K562 (cell line): Measurements from ENCODE around the gene ADIPOR2. TPM values are rescaled to one million over a fixed set of nuclear protein-coding genes. Genes with fewer than 3 reads are reported as not detected.

Source experiments
- ATAC-seq: fragments of 200-7000 bp; cut with Tn5 transposase; 3 replicates; pipeline ENCODE4 v1.9.1; 2020; ENCODE audit warnings: moderate library complexity
- BruUV-seq: library from RNA; stranded (reverse); fragments of 400-500 nt; replicated peaks from 2 replicates; lab custom pipeline; 2021; lab: Mats Ljungman, UMichigan
- CTCF ChIA-PET: fragments of 300-600 bp; formaldehyde crosslinking; extraction: SDS; loops from one replicate; lab custom pipeline; 2021; ENCODE audit warnings: low intra/inter-chr PET ratio; lab: Yijun Ruan, JAX
- POLR2A ChIA-PET: fragments of 300-600, 350-650 bp; sonication (Branson Sonifier 250); formaldehyde crosslinking; extraction: SDS; loops from one replicate; lab custom pipeline; 2021; ENCODE audit warnings: antibody characterized with exemption, inconsistent platforms; lab: Yijun Ruan, JAX
- DNase-seq, 4 experiments: peaks; one replicate each; pipeline versions ENCODE4 v3.0.0 to v3.0.0-alpha.2; 2011 to 2018; ENCODE audit warnings: low spot score in 3 of 4, mixed read lengths in 3 of 4; ENCODE audit errors: extremely low read depth in 1 of 4
- FAIRE-seq: peaks from 2 replicates; lab custom pipeline; 2011; peaks lifted over from hg19 to GRCh38; lab: Jason Lieb, UNC
- H2AFZ ChIP-seq: 2 replicates; pipeline ENCODE4 v1.6.0; 2011; ENCODE audit warnings: low read depth, low read length, control low read depth, inconsistent platforms
- H3K27ac ChIP-seq: fragments of 200-600 bp; 3 replicates; pipeline ENCODE4 v1.8.0; 2011; ENCODE audit warnings: low read depth, mild to moderate bottlenecking, control low read depth, inconsistent platforms, low read length, moderate library complexity, mixed read lengths; ENCODE audit errors: extremely low read depth
- H3K27me3 ChIP-seq, 2 experiments: fragments of 300-600 bp in 1 of 2; 2 replicates in 1 of 2; 3 replicates in 1 of 2; pipeline versions ENCODE4 v1.6.0 to v1.8.0; 2011; ENCODE audit warnings: inconsistent platforms in 2 of 2, low read length in 2 of 2, mild to moderate bottlenecking in 1 of 2, mixed read lengths in 1 of 2, moderate library complexity in 1 of 2; ENCODE audit not compliant: control insufficient read depth in 2 of 2, insufficient read depth in 2 of 2
- H3K36me3 ChIP-seq: fragments of 300-600 bp; 3 replicates; pipeline ENCODE4 v1.8.0; 2011; ENCODE audit warnings: mild to moderate bottlenecking, low read length, inconsistent platforms; ENCODE audit not compliant: control insufficient read depth, insufficient read depth
- H3K4me1 ChIP-seq, 2 experiments: fragments of 200-600 bp in 1 of 2; replicated peaks in 1 of 2; 2 replicates in 1 of 2; 3 replicates in 1 of 2; pipeline versions ENCODE4 v1.5.1 to v1.8.0; 2011; ENCODE audit warnings: inconsistent platforms in 2 of 2, low read length in 2 of 2, mild to moderate bottlenecking in 1 of 2, mixed read lengths in 1 of 2, moderate library complexity in 1 of 2; ENCODE audit not compliant: control insufficient read depth in 2 of 2, insufficient read depth in 2 of 2
- H3K4me2 ChIP-seq: 2 replicates; pipeline ENCODE4 v1.6.1; 2011; ENCODE audit warnings: low read length, control low read depth, inconsistent platforms, mixed read lengths; ENCODE audit not compliant: insufficient read depth
- H3K4me3 ChIP-seq: fragments of 200-600 bp; sonication (generic), shearing (Covaris generic); 2 replicates; pipeline ENCODE4 v1.5.1; 2016; ENCODE audit warnings: control low read depth, inconsistent platforms
- H3K79me2 ChIP-seq: fragments of 200-600 bp; 3 replicates; pipeline ENCODE4 v1.8.0; 2011; ENCODE audit warnings: low read length, inconsistent platforms; ENCODE audit not compliant: control insufficient read depth, insufficient read depth
- H3K9ac ChIP-seq, 2 experiments: 2 replicates each; pipeline versions ENCODE4 v1.6.0 to v1.6.1; 2011; ENCODE audit warnings: low read depth in 2 of 2, low read length in 2 of 2, control low read depth in 1 of 2, inconsistent platforms in 1 of 2, mild to moderate bottlenecking in 1 of 2, mixed read lengths in 1 of 2; ENCODE audit not compliant: insufficient read depth in 1 of 2
- H3K9me1 ChIP-seq: one replicate; pipeline ENCODE4 v1.6.0; 2011; ENCODE audit warnings: inconsistent platforms, mild to moderate bottlenecking, low read length, moderate library complexity; ENCODE audit not compliant: control insufficient read depth, insufficient read depth
- H3K9me3 ChIP-seq: replicated peaks from 2 replicates; pipeline ENCODE4 v1.5.1; 2011; ENCODE audit warnings: low read depth, low read length, inconsistent platforms; ENCODE audit not compliant: control insufficient read depth, insufficient read depth
- H4K20me1 ChIP-seq: replicated peaks from 2 replicates; pipeline ENCODE4 v1.6.1; 2011; ENCODE audit warnings: low read length, inconsistent platforms, mixed read lengths; ENCODE audit not compliant: control insufficient read depth, insufficient read depth
- AFF4 ChIP-seq: sonication (generic); formaldehyde crosslinking; IDR thresholded peaks from 2 replicates; pipeline ENCODE4 v1.8.0; 2023; ENCODE audit warnings: mild to moderate bottlenecking, missing genetic modification reagents
- ATF2 ChIP-seq: sonication (generic); formaldehyde crosslinking; IDR thresholded peaks from 2 replicates; pipeline ENCODE4 v1.8.1; 2022; ENCODE audit warnings: missing genetic modification reagents
- CHD4 ChIP-seq: fragments of 200-600 bp; sonication (generic); IDR thresholded peaks from 3 replicates; pipeline ENCODE4 v1.6.1; 2012; ENCODE audit warnings: low read depth, mild to moderate bottlenecking, mixed read lengths, low read length, inconsistent platforms; ENCODE audit not compliant: insufficient read depth, insufficient replicate concordance, poor library complexity, severe bottlenecking
- CXXC5 ChIP-seq: fragments of 250-450 bp; sonication (Bioruptor Pico); IDR thresholded peaks from 2 replicates; pipeline ENCODE4 v1.8.0; 2022; ENCODE audit warnings: inconsistent platforms, mild to moderate bottlenecking, moderate library complexity
- DMBX1 ChIP-seq: fragments of 250-450 bp; sonication (Bioruptor Pico); IDR thresholded peaks from 2 replicates; pipeline ENCODE4 v1.8.0; 2022; ENCODE audit warnings: inconsistent platforms, mild to moderate bottlenecking, moderate library complexity, borderline replicate concordance
- EP400 ChIP-seq: fragments of 450-650 bp; IDR thresholded peaks from 2 replicates; pipeline ENCODE4 v1.6.1; 2017; ENCODE audit warnings: antibody characterized with exemption, mild to moderate bottlenecking, moderate library complexity
- NFYB ChIP-seq: IDR thresholded peaks from 2 replicates; pipeline ENCODE4 v1.6.1; 2011; ENCODE audit warnings: mild to moderate bottlenecking, moderate library complexity; ENCODE audit not compliant: insufficient read length; ENCODE audit errors: extremely low read depth
- OTX1 ChIP-seq: fragments of 450-650 bp; formaldehyde crosslinking; IDR thresholded peaks from 2 replicates; pipeline ENCODE4 v1.4.0; 2022; ENCODE audit warnings: mild to moderate bottlenecking
- RFX1 ChIP-seq: fragments of 450-650 bp; IDR thresholded peaks from 2 replicates; pipeline ENCODE4 v1.6.1; 2016; ENCODE audit warnings: mild to moderate bottlenecking, moderate library complexity
- SIN3A ChIP-seq, 2 experiments: fragments of 150-350 bp in 1 of 2; IDR thresholded peaks; 2 replicates each; pipeline ENCODE4 v1.6.1; 2011 to 2016; ENCODE audit warnings: borderline replicate concordance in 2 of 2, low read depth in 2 of 2, low read length in 2 of 2, mild to moderate bottlenecking in 2 of 2, moderate library complexity in 2 of 2; ENCODE audit not compliant: control insufficient read depth in 1 of 2
- THAP12 ChIP-seq: fragments of 250-450 bp; sonication (Bioruptor Pico); IDR thresholded peaks from 2 replicates; pipeline ENCODE4 v1.9.0; 2021; ENCODE audit warnings: mild to moderate bottlenecking, inconsistent platforms
- TSC22D4 ChIP-seq: fragments of 450-650 bp; IDR thresholded peaks from 2 replicates; pipeline ENCODE4 v1.6.1; 2016; ENCODE audit warnings: missing genetic modification characterization, missing biosample characterization, control low read depth
- WGBS: fragments of 100-300 bp; shearing (Covaris generic); methylation state at CpG from one replicate; pipeline ENCODE4 v1.1.6; 2016; ENCODE audit warnings: low coverage, mixed read lengths; ENCODE audit not compliant: insufficient coverage; ENCODE audit errors: missing lambda C conversion rate; 5-methylcytosine and 5-hydroxymethylcytosine counted together
- in situ Hi-C: fragments of 300-500 bp; cut with MboI; formaldehyde crosslinking; loops from 4 replicates; pipeline ENCODE4 v1.15.0; 2018; ENCODE audit warnings: inconsistent platforms, mixed read lengths
- intact Hi-C: fragments of 100-400 bp; cut with micrococcal nuclease; formaldehyde crosslinking; loops from 2 replicates; pipeline ENCODE4 v1.14.2; 2022
- polyA plus RNA-seq, 8 experiments: library from polyadenylated mRNA; depleted of rRNA in 4 of 8; stranded (reverse) in 5 of 8; unstranded in 3 of 8; fragments of >200 nt; fragmentation: Nextera tagmentation in 2 of 8; fragmentation: Illumina TruSeq in 1 of 8; extraction: Ambion mirVana in 2 of 8; extraction: Trizol in 1 of 8; gene quantifications; 2 replicates each; pipeline versions ENCODE4 v1.2.1 to v1.2.3, GENCODE V29; 2011 to 2014; ENCODE audit warnings: inconsistent platforms in 1 of 8, missing spikeins in 1 of 8
- total RNA-seq, 7 experiments: library from RNA; depleted of rRNA in 6 of 7; stranded (reverse); fragments of >200 nt in 6 of 7; fragmentation: Illumina TruSeq in 2 of 7; extraction: Trizol in 2 of 7; gene quantifications; 2 replicates each; pipeline versions ENCODE4 v1.2.1 to v1.2.3, GENCODE V29; 2011 to 2021; ENCODE audit warnings: low replicate concordance in 1 of 7

The ADIPOR2 gene
- total and polyA plus RNA-seq, 9 of the 15 experiments (the other 6 are each of a cell fraction or from before 2014, with no cell fraction given) = 10.9 to 63.5 (median 46.0) TPM

GRCh38 chr12:1758376-1758775, 67.5 kb downstream of the ADIPOR2 start:
- Histone ChIP-seq H4K20me1 (no peaks in the 10 kb centered on the region), H3K9me1 (no peaks in the 10 kb centered on the region), H3K9me3 (no peaks in the 10 kb centered on the region), H3K36me3 (peaks cover 60% of the 10 kb centered on the region), H3K4me2 (no peak overlapping the region), H3K27me3 (no peaks in the 10 kb centered on the region), H3K79me2 (peaks cover 67% of the 10 kb centered on the region), H3K9ac (no peak overlapping the region), H3K27ac (no peak overlapping the region), H3K4me3 (no peak overlapping the region), H2AFZ (no peak overlapping the region), H3K4me1 (peaks cover 0 to 2% of the 10 kb centered on the region in 2 experiments; a peak in 1 of 5 replicates)
- BruUV-seq = no TSS peak
- ChIA-PET POLR2A (no interaction called here), CTCF (no interaction called here)
- FAIRE-seq = no peak
- TF ChIP-seq RFX1 (no peak), AFF4 (CRISPR knock-in tag) (no peak), ATF2 (CRISPR knock-in tag) (no peak), NFYB (no peak), OTX1 (CRISPR knock-in tag) (no peak), SIN3A (IDR thresholded peaks at IDR 0.05; ENCODE audit: borderline replicate concordance in 2 of 2, control insufficient read depth in 1 of 2, low read depth in 2 of 2, low read length in 2 of 2) (no peak), CXXC5 (CRISPR knock-in tag) (no peak), DMBX1 (CRISPR knock-in tag) (no peak), TSC22D4 (tag) (no peak), CHD4 (no peak), THAP12 (CRISPR knock-in tag) (no peak), EP400 (no peak)
- intact Hi-C loops = no loop called here
- ATAC-seq = no peak
- 72% methylated on average over 2 of the region's 2 CpGs for WGBS
- DNase-seq = no peak
- in situ Hi-C loops = no loop called here
